Right kidney (tissue), 1 donor: Measurements from ENCODE around the gene CTDSP2.
A peak's percentile ranks its signal among the peaks of the same experiment; 100 is the strongest.
"Not testable (repeated sequence)": the region's sequence is repeated elsewhere in the genome, so short reads cannot be mapped to it uniquely, and the experiment has no call there.

Source experiments
- DNase-seq: peaks from one replicate; pipeline ENCODE4 v3.0.0-alpha.2; 2016

Gene CTDSP2

DNA sequence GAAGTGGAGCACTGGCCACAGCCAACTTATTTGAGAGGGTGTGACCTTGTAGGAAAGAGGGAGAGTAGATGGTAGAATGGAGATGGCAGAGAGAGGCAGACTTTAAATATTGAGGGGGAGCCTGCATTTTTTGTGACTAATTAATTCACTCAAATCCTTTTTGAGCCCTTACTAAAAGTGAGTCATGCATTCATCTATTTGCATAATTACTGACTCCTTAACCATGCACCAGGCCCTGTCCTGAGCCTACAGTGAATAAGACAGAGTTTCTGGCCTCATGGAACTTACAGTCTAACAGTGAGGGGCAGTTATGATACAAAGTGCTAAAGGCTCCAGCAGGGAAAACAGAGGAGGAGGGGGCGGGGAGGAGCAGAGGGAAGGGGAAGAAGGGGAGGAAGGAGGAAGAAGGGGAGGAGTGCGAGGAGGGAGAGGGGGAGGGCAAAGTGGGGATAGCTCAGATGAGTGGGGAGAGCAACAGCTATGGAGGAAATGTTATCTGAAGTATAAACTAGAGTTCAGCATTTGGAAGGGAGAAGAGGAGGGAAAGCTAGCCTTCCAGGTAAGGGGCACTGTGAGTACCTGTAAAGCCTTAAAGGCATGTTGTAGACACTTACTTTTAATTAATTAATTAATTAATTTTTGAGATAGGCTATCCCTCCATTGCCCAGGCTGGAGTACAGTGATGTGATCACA, 7.5 kb upstream of the CTDSP2 start:
- no peak for DNase-seq

DNA sequence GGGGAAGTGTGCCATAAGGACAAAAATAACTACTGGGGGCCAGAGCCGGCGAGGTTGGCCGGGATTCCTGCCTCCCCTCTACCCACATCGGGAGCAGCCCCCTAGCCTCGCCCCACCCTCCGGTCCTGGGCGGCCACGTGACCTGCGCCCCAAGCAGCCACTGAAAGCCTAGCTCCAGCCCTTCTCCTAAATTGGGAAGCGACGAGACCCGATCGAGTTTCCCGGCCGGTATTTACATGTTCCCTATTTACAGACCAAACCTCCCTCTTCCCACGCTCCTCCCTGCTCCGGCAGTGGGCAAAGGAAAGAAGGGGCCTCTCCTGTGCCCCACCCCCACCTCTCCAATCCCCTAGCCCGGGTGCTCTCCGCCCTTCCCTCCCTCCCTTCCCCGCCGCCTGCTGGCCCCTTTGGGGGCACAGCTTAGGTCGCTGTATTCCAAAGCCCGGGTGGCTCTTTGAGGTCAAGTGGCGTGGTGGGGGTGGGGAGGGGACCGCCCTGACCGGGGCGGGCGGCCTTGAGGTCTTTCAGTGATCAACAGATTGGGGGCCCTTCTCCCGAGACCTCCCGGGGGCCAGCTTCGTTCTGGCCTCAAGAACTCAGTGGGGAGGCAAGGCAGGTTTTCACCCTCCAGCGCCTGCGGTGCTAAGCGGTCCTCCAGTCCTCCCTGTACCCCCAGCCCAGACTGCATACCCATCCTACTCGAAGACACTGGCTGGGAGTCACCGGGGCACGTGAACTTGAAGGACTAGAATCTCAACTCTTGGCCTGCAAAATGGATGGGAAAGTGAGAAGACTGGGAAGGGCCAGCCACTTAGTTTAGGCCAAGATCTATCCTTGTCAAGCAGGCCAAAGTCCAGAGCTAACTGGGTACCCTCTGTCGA, 6.3 kb upstream of the CTDSP2 start:
- peak; percentile 73 for DNase-seq

DNA sequence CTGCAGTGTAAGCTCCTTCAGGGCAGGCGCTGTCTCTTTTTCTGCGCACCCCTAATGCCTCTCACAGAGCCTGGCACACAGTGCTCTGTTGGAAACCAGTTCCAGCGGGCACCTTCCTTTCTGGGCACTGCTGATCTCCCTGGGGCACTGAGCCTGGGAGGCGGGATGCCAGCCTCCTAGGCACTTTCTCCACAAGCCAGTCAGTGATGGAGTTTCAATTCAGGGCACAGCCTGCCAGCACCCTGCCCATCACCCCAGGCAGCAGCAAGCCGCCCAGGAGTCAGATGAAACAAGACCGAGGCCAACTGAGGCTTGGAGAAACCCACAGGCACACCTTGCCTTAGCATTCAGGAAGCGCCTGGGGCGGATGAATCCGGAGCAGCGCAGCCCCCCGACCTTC, 5.7 kb upstream of the CTDSP2 start:
- DNase-seq = no peak

DNA sequence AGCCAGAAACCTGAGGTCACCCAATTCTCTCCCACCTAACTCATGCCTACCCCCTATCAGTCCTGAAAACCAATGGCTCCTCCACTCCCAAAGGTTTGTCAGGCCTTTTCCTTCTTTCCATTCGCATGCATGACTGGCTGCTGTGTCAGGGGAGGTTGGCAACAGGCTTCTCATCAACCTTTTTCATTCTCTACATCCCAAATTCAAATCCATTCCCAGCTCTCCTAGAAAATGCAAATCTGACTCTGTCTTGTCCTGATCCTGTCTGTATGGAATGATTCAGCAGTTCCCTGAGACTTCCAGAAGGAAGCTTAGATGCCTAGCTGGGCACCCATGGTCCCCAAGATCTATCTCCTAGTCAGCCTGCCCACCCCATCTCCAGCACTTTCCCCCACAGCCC, 5.0 kb upstream of the CTDSP2 start:
- no peak for DNase-seq

DNA sequence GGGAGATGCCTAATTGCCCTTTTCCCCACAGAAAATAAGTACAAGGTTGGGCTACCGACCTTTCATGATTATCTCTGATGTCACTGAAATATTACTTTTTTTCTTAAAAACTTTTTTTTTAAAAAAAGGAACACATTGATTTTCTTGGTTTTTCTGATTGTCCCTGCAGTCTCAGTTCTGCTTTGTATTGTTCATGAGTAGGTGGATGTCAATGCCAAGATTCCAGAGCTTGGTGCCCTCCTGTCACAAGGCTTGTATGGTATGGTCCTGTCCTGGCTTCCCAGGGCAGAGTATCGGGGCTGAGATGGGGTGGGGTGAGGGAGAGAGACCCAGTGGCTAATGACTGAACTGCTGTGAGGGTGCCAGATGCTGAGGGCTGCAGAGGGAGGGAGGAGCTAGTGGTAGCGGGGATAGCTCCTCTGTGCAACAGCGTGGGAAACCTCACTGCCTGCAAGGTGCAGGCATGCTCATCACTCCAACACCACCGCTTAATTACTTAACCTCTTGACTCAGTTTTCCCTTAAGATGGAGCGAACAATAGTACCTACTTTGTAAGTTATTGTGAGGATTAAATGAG, 4.4 kb upstream of the CTDSP2 start:
- DNase-seq = peak; percentile 2

DNA sequence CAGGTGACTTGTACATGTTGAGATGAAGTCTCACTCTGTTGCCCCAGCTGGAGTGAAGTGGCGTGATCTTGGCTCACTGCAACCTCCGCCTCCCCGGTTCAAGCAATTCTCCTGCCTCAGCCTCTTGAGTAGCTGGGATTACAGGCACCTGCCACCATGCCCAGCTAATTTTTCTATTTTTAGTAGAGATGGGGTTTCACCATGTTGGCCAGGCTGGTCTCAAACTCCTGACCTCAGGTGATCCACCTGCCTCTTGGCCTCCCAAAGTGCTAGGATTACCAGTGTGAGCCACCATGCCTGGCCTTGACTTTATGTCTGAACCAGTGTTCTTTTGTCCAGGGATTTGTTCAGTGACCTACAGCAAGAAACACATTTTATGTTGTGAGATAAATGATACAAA, 2.9 kb upstream of the CTDSP2 start:
- DNase-seq = not testable (repeated sequence)

DNA sequence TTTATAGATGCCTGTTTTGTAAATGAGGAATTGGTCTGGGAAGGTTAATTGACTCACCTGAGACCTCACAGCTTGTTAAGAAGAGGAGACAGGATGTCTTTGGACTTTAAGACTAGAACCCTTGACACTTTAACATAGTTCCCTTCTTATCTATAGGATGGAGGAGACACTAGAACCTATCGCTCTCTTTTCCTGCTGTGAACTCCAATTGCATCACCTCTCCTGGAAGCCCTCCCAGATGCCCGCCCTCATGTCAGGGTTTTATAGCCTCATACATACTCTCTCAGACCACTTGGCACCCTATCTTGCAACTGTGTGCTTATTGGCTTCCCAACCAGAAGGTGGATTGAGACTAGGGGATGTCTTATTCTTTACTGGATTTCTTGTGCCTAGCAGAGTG, 2.5 kb upstream of the CTDSP2 start:
- DNase-seq = no peak

DNA sequence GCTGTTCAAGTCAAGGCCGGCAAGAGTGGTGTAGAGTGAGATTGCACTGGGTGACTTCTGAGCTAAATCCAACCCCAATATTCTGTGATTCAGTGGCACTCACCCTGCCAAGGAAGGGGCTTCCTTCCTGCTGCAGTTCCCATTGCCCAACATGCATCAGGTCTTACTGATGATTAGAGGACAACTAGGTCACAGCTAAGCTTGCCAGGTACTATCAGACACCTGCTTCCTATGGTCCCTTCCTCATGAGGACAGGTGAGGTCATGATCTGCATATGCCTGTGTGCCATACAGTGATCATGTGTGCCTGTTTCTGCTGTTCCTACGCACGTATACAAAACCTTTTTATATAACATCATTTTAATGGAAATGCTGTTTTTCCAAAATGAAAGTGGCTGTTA, 1.7 kb upstream of the CTDSP2 start:
- DNase-seq = no peak

DNA sequence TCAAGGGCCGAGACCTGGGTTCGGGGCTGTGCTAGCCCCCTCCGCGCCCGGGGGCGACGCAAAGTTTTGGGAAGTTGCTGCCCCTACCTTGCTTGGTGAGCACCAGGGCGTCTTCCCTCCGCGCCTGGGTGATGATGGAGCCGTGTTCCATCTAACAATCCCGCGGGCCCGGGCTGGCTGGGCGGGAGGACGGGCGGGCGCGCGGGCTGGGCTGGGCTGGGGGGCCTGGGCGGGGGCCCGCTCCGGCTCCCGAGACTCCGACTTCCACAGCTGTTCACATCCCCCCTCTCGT, 298 bp downstream of the CTDSP2 start:
- no peak for DNase-seq

DNA sequence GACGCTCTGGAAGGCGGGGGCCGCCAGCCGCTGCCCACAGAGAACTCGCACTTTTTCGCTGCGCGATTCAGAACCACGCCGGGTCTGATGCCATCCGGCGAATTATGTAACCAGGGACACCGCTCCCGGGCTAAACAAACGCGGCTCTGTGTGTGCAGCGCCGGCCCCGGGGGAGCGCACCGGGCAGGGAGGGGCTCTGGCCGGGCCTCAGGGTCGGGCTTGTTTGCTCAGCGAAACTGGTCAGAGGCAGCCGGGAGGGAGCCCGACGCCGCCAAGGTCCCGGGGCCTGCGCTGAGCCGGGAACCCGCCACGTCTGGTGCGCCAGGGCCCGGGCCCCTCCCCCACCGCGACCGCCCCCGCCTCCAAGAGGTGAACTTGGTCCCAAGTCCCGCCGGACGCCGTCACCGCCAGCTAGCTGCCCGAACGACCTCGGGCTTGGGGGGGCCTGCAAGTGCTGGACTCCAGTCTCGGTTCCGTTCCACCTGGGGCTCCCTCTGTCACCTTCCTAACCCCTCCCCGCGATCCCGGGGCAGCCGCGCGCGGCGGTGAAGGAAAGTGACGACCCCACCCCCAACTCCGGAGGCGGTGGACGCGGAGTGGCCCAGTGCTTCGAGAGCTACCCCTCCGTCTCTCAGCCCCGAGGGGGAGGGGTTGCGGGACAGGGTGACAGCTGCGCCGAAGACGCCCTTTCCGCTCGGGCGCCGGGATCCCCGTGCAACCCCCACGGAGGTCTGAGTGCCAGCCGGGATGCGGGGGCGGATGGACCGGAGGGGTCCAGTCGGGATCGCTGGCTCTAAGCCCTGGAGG, 848 bp downstream of the CTDSP2 start:
- DNase-seq = peak; percentile 83

DNA sequence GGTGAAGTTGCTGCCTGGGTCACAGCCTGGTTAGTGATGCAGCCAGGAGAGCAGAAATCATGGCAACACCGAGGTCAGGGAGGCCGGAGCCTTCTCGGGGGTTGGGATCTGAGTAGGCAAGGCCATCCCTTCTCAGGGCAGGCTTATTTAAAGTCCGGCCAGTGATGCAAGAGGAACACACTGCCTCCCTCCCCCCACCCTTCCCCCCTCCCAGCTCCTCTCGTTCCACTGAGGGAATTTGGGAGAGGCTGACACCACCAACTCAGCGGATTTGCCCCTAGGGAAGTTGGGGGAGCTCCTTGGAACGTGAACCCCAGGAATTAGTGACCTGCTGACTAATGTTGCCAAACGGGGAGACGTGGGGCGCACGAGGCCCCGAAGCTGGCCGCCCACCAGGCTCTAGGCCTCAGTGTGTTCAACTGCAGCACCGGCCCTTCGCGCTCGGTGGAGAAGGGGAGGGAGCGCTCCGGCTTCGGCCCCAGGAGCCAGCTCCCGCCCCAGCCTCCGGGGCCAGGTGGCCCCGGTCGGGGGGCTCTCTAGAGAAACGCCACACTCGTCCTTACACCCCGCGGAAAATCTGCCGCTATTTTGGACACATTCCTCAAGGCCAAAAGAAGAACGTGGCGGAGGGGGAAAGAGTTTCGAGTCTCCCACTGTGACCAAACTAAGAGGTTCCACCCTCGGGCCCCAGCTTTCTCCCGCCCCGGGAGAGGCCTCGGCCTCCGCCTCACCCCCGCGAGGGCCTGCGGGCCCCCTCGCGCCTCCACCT, 1.6 kb downstream of the CTDSP2 start:
- peak; percentile 76 for DNase-seq

DNA sequence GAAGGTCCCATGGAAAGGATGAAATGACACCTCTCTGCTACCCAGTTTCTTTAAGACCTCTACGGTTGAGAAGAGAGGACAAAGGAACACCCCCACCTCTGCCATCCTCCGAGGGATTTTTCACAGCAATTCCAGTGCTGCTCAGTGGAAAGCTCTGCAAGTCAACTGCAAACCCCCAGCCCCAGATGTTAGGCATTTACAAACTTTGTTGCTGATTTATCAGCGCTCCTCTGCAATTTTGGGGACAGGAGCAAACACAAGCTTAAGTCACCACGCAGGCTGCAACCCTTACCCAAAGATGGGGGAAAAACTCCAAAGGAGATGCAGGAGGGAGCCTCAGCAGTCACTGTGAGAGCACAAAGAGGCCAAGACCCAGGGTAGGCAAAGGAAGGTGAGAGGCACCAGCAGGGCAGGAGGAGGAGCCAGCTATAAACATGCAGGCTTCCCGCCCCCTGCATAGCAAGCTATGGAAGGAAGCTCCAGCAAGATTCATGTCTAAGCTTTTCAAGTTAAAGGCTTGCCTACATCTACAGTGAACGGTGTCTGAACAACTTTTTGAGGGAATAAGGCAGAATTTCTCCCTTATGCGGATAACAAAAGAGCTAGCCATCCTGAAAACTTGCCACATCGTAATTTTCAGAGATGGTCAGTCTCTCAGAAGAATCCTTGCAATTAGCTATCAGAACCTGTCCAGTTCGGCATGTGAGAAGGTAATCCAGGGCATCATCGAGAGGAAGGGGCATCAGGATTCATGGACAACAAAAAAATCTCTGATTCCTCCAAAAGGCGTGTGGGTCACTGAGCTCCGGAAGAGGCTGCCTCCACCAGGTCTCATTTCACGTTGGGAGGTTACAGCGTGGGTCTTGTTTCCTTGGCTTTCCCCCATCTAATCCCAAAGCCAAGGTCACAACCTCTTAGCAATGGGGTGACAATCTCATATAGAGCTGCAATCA, 3.9 kb downstream of the CTDSP2 start:
- no peak for DNase-seq

DNA sequence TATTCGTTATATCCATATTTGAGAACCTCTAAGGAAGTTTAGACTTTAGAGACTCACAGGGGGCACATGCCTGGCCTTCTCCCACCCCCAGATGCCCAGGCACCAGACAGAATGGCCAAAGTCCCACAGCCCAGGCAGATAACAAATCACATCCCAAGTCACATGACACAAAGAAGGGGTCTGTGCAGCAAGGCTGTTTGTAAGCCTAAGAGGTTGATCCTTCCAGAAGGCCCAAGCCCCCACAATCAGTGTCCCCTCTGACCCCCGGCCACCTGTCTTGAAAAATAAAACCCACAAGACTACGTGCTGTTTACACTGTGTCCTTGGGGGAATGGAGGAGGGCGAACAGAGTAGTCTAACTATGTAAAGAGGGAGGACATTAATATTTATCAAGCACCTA, 5.1 kb downstream of the CTDSP2 start:
- DNase-seq = no peak

DNA sequence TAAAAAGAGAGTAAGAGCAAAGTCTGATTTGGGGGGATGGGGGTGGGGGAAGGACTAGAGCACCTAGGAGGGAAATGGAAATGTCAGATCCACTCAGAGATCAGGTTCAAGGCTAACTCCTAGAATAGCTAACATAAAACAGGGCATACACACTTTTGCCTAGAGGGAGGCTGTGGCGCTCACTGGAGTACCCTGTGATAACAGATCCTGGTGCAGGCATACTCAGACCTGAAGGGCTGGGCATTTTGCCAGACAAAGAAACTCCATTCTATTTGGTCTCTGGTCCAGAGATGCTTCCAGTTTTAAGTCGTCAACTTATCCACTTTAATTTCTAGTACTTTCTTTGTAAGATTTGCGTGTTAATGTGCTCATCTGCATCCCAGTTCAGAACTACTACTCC, 5.8 kb downstream of the CTDSP2 start:
- DNase-seq = no peak

DNA sequence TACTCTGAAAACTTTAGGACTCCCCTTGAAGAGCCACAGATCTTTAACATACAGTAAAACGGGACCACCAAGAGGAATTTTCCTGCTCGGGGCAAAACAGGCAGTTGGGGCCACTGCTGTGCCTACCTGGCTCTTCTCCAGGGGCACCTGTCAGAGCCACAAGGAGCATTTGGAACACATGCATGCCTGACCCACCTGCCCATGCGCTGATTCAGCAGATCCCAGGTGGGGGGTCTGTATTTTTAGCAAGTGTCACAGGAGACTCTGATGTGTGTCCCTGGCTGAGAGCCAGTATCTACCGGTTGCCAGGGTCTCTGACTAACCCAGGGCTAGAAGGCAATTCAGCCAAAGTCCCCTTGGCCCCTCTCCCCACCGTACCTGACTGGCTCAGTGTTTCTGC, 6.5 kb downstream of the CTDSP2 start:
- DNase-seq = no peak

DNA sequence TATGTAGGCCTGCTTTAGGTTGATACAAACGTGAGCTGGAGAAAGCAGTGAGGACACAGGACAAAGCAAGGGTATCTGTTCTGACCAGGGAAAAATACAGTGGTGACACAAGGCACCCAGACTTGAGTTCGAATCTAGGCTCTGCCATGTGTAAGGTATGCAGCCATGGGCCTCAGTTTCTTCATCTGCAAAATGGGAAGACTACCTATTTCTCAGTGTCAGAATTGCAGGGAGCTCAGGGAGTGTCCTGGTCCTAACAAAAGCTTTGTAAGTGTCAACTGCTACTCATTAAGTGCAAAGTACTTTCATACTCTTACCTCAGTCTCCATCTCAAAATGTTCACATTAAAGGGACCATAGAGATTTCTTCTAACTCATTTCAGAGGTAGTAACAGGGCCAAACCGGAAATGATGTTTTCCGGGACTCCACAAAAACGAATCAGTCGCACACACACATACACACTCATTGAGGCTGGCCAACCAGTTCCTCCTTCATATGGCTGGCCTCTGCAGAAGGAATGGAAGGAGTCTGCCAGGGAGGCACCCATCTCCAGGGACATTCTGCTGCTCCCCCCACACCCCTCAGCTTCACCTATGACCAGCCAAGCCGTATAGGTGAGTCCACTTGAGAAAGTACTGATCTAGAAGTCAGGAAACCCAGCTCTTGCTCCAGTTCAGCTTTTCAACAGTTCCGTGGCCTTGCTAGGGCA, 7.8 kb downstream of the CTDSP2 start:
- no peak for DNase-seq

DNA sequence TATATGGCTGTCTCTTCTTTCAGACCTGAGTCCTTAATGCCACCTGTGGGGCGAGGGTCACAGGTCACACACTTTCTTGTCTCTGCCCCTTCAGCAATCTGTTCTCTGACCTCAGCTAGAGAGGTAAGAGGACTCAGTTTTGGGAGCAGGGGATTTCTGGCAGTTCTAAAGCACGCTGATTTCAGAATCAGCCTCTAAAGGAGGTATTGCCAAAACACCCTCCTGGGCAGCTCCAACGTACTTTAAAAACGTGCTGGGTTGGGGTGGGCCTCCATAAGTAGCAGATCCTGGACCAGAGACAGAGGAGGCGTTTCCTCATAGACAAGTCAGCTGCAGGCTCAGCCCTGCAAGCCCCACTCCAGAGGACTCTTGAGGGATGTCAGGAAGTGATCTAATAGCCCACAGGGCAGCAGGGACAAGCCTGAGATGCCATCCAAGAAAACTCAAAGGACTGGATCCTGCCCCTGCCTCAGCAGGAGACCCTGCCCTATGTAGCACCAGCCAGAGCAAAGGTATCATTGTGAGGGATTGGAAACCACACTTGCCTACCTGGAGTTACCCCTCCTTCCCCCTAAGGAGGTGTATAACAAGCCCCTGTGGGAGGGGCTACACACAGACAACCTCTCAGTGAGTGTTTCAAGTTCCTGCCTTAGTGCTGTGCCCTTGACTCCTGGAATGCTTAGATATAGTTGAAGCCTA, 8.5 kb downstream of the CTDSP2 start:
- DNase-seq = no peak

DNA sequence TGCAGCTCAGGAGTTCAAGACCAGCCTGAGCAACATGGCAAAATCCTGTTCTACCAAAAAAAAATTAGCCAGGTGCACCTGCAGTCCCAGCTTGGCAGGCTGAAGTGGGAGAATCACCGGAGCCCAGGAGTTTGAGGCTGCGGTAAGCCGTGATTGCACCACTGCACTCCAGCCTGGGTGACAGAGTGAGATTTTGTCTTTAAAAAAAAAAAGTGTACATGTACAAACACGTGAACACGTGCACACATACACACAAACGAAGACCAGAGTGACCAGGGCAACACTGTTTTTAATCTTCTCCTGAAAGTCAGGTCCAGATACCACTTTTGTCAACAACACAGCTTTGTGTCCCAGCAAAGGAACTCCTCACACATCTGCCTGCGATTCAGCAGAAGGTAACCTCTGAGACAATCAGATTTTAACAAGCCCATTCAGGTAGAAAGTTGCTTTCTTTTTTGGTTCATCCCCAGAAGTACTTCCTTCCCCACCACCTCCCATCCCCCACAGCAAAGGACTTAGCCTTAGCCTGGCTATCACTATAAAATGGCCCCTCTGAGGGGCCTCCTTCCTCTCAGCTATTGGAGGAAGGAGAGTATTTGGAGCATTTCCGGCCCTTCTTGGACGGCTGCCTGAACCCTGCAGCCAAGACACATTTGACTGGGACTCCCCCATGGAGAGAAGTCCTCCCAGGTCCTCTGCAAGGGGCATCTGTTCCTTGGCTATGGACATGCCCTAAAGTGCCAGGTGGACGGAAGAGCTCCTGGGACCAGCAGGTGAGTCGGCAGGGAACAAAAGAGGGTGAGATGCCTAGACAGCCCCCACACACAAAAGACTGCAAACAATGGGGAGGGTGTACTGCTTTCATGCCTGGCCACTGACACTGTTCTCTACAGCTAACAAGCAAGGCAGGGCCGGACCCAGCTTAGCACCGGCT, 9.8 kb downstream of the CTDSP2 start:
- DNase-seq = peak; percentile 54
